ACHN (cell line): Measurements from ENCODE around the gene TAS2R1.

Experiments used
- DNase-seq: peaks from one replicate; pipeline ENCODE4 v3.0.0-alpha.2; 2015
- in situ Hi-C: cut with HindIII; loops from 2 replicates; pipeline ENCODE4 v1.10.0; 2017; ENCODE audit warnings: low sequenced_read_pairs, low pct_ligation_motif_present, low pct_unique_long_range_greater_than_20kb

TAS2R1 gene

GRCh38 chr5:9630251-9630650 is at the start of gene TAS2R1:
Gene TAS2R1, minus strand, starts transcription at chr5:9630351. Its CDS starts 319 bp downstream, at chr5:9630032.
- DNase-seq, result no peak
- in situ Hi-C loops, result no loop called here

GRCh38 chr5:9670371-9670770 is 40.2 kb upstream of the TAS2R1 start:
- DNase-seq, result no peak
- in situ Hi-C loops, result no loop called here

- DNase-seq, result no peak
- in situ Hi-C loops, result no loop called here
Observed at GRCh38 chr5:9667906-9668305, 37.8 kb upstream of the TAS2R1 start.

- in situ Hi-C loops, result no loop called here
- DNase-seq, result no peak
Observed at GRCh38 chr5:9663891-9664290, 33.7 kb upstream of the TAS2R1 start.

- no peak for DNase-seq
- in situ Hi-C loops, result no loop called here
Observed at GRCh38 chr5:9661316-9662015, 31.3 kb upstream of the TAS2R1 start.

GRCh38 chr5:9658706-9659105 is 28.6 kb upstream of the TAS2R1 start:
- DNase-seq, result no peak
- in situ Hi-C loops, result no loop called here

GRCh38 chr5:9657819-9658218 is 27.7 kb upstream of the TAS2R1 start:
- in situ Hi-C loops, result no loop called here
- DNase-seq, result no peak

- no peak for DNase-seq
Observed at GRCh38 chr5:9655641-9656040, 25.5 kb upstream of the TAS2R1 start.

GRCh38 chr5:9654886-9655285 is 24.7 kb upstream of the TAS2R1 start:
- DNase-seq, result no peak
- in situ Hi-C loops, result no loop called here

More at GRCh38 chr5:9655641-9656040, 25.5 kb upstream of the TAS2R1 start:
- in situ Hi-C loops, result no loop called here

GRCh38 chr5:9653811-9654210 is 23.7 kb upstream of the TAS2R1 start:
- DNase-seq, result peak; percentile 22
- in situ Hi-C loops, result no loop called here

GRCh38 chr5:9653061-9653460 is 22.9 kb upstream of the TAS2R1 start:
- in situ Hi-C loops, result no loop called here
- DNase-seq, result no peak

GRCh38 chr5:9652295-9652694 is 22.1 kb upstream of the TAS2R1 start:
- no peak for DNase-seq
- in situ Hi-C loops, result no loop called here

GRCh38 chr5:9646843-9647242 is 16.7 kb upstream of the TAS2R1 start:
- in situ Hi-C loops, result no loop called here
- DNase-seq, result no peak

GRCh38 chr5:9644630-9645029 is 14.5 kb upstream of the TAS2R1 start:
- DNase-seq, result no peak
- in situ Hi-C loops, result no loop called here

GRCh38 chr5:9642621-9643020 is 12.5 kb upstream of the TAS2R1 start:
- in situ Hi-C loops, result no loop called here
- no peak for DNase-seq

- DNase-seq, result no peak
- in situ Hi-C loops, result no loop called here
Observed at GRCh38 chr5:9641806-9642355, 11.7 kb upstream of the TAS2R1 start.

- in situ Hi-C loops, result no loop called here
- no peak for DNase-seq
Observed at GRCh38 chr5:9632495-9632894, 2.3 kb upstream of the TAS2R1 start.

- DNase-seq, result no peak
Observed at GRCh38 chr5:9627541-9627940, 2.6 kb downstream of the TAS2R1 start.

GRCh38 chr5:9626955-9627354 is 3.2 kb downstream of the TAS2R1 start:
- in situ Hi-C loops, result no loop called here
- DNase-seq, result no peak

More at GRCh38 chr5:9627541-9627940, 2.6 kb downstream of the TAS2R1 start:
- in situ Hi-C loops, result no loop called here

GRCh38 chr5:9625731-9626130 is 4.4 kb downstream of the TAS2R1 start:
- in situ Hi-C loops, result no loop called here
- DNase-seq, result no peak
